Activated gamma-delta T cell treated with Interleukin-2 at 50 U/mL for 16 hours (primary cell): ENCODE results near the gene RPL22.

Source experiments
- DNase-seq: peaks from one replicate; pipeline ENCODE4 v3.0.0-alpha.2; 2020

The RPL22 gene

GRCh38 chr1:6198646-6199297, 623 bp downstream of the RPL22 start:
- DNase-seq, result peak; percentile 24

DNA sequence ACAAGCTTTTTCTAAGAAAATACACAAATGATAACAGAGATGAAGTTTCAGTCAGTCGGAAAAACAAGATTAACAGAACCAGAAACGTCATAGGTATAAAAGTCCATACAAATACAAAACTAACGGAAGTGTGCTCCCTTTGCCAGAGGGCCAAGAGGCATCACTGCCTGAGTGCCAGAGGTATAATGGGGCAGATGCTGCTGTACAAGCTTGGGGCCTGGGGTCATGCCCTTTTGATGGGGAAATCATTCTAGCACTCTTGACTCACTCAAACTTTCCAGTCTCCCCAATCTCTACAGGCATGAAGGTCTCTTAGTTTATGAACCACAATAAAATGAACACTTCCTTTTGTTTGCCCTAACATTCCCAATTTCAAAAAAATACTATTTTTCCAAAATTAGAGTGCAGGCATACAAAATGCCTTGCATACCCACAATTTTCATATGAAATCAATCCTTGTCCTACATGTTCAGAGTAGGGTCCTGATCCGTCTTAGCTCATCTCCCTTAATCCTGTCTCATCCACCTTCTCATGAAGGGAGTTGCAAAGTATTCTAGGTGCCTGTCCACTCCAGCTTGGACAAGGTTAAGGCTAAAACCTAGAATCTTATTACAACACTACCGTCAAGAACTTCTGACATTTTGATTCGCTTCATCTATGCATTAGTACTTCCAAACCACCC, 1.5 kb downstream of the RPL22 start:
- DNase-seq, result no peak

DNA sequence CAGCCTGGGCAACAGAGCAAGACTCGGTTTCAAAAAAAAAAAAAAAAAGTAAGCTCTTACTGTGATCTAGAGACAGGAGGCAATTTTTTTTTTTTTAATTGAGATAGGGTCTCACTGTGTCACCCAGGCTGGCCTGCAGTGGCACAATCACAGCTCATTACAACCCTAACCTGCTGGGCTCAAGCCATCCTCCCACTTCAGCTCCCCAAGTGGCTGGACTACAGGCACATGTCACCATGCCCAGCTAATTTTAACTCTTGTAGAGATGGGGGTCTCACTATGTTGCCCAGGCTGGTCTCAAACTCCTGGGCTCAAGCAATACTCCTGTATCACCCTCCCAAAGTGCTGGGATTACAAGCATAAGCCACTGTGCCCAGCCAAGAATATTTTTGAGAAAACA, 7.4 kb downstream of the RPL22 start:
- no peak for DNase-seq

GRCh38 chr1:6188466-6188865, 10.9 kb downstream of the RPL22 start:
- DNase-seq, result no peak

DNA sequence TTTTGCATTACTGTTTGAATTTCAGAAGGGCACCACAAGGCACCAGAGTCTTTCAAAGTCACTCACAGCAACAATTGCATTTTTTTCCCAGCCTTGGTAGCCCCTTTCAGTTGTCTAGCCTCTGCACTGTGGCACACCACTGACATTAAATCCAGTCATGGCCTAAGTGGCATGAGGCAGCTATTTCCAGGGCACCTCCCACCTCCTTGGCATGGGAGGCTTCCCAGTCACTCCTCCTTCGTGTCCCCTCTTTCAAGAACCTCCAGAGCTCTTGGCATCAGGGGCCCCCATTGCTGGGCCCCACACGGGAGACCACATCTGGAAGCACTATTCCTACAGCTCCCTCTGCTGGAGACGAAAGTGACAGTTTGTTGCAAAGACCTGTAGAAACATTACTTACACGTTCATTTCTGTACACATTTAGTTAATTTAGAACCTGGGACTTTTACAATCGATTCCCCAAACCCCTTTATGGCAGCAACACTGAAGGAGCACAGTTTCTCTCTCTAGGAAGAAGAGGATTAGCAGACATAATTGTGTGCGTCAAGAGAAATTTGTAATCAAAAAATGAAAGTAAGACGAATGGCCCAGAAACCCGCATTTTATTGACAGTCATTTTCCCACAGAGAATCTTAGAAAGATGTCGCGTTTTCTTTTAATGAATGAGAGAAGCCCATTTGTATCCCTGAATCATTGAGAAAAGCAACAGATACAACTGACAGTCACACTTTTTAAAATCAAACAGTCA, 13.6 kb downstream of the RPL22 start:
- DNase-seq, result no peak

DNA sequence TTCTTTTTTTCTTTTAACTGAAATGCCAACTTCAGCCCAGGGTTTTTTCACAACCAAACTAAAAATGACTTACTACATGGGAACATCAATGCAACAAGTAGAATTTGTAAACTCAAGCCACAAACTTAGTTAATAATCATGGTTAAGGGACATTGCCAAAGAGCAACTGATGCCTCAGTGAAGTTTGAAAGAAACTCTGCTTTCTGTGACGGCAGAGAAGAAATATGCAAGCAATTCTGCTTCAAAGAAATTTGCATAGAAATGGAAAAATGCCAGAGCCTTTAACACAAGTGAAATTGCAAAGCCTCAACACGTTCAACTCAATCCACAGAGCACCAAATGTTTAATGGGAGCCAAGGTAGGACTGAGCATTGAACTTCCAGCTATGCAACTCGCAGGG, 14.2 kb downstream of the RPL22 start:
- DNase-seq, result no peak

DNA sequence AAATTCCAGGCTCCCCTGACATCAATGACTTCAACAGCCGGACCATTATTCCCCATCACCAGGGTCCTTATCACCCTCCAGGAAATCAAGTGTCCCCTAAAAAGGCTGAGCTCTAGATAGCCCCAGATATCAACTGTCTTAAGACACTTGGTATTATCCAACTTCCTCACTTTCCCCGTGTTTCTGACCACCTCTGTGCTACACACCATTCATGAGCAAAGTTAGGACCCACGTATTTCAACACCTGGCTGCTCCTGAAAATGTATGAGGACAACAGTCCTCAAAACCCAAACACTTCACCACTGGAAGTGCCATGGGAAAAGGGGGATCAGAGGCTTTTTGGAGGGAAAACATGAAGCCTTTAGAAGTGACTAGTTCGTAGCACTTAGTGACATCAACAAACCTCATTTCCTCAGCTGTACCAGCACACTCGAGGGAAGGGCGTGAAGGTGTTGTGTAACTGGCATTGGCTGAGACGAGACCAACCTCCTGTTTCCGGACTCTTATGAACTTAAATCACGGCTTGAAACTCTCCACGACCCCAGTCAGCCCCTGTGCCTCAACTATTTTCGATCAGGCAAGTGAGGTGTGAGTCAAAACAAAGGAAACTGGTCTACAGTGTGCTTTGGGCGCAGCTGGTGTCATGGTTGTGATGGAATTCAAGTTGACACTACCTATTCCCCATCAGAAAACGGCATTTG, 15.2 kb downstream of the RPL22 start:
- DNase-seq, result no peak

DNA sequence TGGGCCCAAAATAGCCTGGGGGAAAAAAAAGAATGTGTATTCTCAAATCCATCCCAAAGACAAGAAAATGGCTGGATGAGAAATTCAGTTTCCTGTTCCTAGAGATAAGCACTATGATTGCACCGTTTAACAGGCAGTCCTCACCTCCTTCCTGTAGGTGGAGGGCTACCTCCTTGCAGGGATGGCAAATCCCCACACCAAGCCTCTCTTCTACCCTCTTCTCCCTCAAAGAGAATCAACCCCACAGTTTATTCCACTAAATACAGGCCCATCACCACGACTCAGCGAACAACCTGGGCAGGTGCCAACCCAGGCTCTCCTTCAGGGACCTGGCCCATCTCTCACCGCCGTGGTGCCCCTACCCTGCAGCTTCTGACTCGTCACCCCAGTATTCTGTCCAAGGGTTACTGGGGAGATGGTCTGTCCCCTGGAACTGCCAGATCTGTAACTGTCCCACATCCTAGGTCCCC, 15.8 kb downstream of the RPL22 start:
- no peak for DNase-seq

- DNase-seq, result no peak
These were observed 18.0 kb downstream of the RPL22 start for GRCh38 chr1:6181347-6181770.

DNA sequence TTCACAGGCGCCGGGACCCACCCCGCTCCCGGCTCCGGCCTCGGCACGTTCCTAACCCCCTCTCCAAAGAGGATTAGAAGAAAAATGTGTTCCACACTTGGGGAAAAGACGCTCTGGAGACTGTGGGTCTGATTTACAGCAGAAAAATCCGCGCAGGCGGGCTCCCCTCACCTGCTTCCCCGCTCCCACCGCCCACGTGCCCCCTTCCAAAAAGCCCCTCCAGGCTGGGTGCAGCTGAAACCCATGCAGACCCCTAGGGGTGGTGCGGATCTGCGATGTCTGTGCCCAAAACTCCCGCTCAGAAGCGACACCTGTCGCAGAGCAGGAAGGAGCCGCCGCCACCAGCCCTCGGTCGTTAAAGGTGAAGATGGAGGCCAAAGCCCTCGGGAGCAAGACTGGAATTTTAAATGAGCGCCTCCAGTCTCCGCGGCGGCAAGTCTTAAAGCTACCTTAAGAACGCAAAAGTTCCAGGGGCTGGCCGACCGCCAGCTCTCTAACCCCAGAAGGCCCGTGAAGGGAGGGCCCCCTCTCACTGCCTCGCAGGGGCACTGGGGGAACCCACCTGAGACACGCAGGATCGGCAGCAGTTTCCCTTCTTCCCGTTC, 18.6 kb downstream of the RPL22 start:
- DNase-seq, result no peak

GRCh38 chr1:6180268-6180706, 19.1 kb downstream of the RPL22 start, which contains the start of gene CHD5:
TSS of gene CHD5 (minus strand) at chr1:6180321. CDS start at chr1:6180023, 298 bp downstream.
- no peak for DNase-seq

GRCh38 chr1:6179564-6180175, 19.7 kb downstream of the RPL22 start:
- no peak for DNase-seq

DNA sequence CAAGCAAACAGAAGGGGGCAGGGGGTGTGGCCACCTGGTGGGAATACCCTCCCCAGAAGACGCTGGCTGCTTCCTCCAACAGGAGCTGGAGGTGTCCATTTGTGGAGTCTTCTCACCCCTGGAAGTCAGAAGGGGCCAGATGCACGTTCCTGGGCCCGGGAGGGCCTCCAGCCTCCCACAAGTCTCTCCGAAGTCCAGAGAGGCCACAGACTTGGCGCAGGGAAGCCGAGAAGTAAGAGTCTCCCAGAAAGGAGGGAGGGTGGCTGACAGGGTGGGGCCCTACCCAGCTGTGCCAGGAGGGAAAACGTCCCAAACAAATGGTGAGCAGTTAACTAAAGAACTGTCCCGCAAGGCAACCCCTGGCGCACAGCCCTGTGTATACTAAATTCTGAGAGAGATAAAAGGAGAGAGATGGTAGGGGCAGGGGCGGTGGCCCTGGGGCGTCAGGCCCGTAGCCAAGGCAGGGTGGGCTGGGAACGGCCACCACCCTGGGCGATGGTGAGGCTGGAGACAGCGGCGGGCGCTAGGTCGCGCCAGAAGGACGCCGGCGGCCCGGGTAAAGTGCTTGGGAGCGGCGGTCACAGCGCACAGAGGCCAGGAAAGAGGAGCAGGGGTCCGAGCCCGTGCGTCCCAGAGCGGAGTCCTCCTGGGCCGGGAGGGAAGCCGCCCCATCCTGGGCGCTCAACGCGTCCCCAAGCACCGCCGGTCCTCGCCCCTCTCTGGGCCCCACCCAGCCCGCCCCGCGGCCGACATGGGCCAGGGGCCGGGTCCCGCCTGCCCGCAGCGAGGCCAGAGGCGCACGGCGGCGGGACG, 20.4 kb downstream of the RPL22 start:
- no peak for DNase-seq

GRCh38 chr1:6177681-6178380, 21.6 kb downstream of the RPL22 start:
- DNase-seq, result no peak

- no peak for DNase-seq
These were observed 22.6 kb downstream of the RPL22 start for GRCh38 chr1:6176779-6177178.

DNA sequence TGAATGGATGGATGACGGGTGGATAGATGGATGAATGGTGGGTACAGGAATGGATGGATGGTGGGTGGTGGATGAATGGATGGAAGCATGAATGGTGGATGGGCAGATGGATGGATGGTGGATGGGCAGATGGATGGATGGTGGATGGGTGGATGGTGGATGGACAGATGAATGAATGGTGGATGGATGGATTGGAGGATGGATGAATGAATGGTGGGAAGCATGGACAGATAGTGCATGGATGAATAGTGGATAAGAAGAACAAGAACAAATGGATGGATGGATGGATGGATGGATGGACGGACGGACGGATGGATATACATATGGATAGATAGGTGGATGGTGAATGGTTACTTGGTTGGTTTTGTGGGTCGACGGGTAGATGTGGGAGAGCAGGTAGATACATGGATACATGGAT, 24.0 kb downstream of the RPL22 start:
- no peak for DNase-seq

DNA sequence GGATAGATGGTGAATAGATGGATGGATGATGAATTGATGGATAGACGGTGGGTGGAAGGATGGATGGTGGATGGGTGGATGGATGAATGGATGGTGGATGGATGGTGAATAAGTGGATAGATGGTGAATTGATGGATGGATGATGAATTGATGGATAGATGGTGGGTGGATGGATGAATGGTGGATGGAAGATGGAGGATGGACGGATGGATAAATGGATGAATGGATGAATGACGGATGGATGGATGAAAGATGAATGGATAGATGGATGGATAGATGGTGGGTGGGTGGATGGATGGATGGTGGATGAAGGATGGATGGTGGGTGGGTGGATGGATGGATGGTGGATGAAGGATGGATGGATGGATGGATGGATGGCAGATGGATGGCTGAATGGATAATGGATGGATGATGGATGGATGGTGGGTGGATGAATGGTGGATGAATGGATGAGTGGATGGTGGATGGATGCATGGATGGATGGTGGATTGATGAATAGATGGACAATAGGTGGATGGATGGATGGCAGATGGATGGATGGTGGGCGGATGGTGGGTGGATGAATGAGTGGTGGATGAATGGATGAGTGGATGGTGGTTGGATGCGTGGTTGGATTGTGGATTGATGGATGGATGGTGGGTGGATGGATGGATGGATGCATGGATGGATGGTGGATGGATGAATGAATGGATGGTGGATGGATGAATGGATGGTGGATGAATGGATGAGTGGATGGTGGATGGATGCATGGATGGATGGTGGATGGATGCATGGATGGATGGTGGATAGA, 24.6 kb downstream of the RPL22 start:
- DNase-seq, result no peak

DNA sequence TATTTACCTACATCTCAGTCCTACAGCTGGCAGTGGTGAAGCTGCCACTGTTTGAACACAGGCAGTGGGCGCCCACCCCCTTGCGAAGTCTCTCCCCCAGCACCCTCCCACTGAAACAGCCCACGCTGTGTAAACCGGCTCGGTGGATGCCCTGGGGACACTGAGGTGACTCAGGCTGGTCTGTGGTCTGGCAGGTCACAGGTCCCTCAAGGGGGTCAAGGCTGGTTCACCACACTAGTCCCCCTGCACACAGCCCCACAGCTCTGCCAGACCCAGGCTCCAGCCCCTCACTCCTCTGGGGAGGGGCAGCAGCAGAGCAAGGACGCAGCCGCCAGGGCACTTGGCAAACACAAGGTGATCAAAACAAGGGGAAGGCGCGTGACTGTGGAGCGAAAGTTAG, 26.8 kb downstream of the RPL22 start:
- no peak for DNase-seq

DNA sequence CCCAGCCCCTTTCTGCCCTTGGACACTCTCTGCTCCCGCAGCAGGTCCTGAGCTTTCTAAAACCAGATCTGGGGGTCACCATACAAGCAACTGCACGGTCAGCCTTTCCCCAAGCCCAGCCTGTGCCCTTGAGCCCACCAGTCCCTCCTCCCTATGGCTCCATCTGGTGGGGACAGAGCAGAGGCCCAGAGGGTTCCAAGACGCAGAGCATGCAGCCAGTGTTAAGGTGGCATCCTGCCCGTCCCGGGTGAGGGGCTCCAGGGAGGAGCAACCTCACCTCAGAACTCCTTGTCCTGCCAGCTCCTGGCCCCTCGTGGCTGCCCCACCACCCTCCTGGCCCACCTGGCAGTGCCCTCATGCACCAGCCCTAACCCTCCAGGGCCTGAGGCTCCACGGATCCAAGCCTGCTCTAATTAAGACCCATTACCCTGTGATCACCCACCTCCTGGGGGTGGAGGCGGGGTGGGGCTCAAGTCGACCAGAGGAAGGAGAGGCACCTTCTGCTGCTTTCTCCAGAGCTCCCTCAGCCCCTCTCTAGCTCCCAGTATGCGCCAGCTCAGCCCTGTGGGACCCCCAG, 27.8 kb downstream of the RPL22 start:
- DNase-seq, result no peak
